ENCODE data around the gene SLC12A7. TPM values are rescaled to one million over a fixed set of nuclear protein-coding genes. Genes with fewer than 3 reads are reported as not detected.

The SLC12A7 gene
- total RNA-seq, 1 experiment from 2014 or later = 48.2 TPM

- Histone ChIP-seq H3K9me3 (ENCODE audit: low read length) (no peaks in the 10 kb centered on the region), H3K4me3 (ENCODE audit: low read length) (no peak overlapping the region), H3K27me3 (ENCODE audit: low read length) (no peaks in the 10 kb centered on the region), H3K4me1 (ENCODE audit: insufficient read depth, low read length) (peaks cover 15% of the 10 kb centered on the region), H2AFZ (ENCODE audit: low read length) (no peak overlapping the region), H3F3A (ENCODE audit: low read length, unreplicated experiment) (no peaks in the 10 kb centered on the region), H3K36me3 (ENCODE audit: low read depth, low read length) (no peaks in the 10 kb centered on the region), H3K27ac (ENCODE audit: low read length) (no peak overlapping the region), H3K4me2 (ENCODE audit: low read length) (no peak overlapping the region), H4K20me1 (ENCODE audit: low read length) (no peaks in the 10 kb centered on the region), H3K9ac (ENCODE audit: low read length) (no peak overlapping the region), H3K9me2 (replicated peaks; ENCODE audit: low read length) (no peaks in the 10 kb centered on the region), H3K79me2 (ENCODE audit: low read length) (no peaks in the 10 kb centered on the region)
- intact Hi-C loops (cut with micrococcal nuclease) = no loop called here
- ATAC-seq = no peak
- ChIA-PET CTCF (no interaction called here), POLR2A (ENCODE audit: unreplicated experiment) (no interaction called here)
- no peak for DNase-seq
- no peak for TF ChIP-seq EZH2phosphoT487 (IDR thresholded peaks at IDR 0.05; ENCODE audit: borderline replicate concordance, low read length)
- no peak for TF ChIP-seq CTCF (conservative IDR thresholded peaks at IDR 0.05; ENCODE audit: low read depth, low read length)
- no peak for TF ChIP-seq EZH2 (IDR thresholded peaks at IDR 0.05; ENCODE audit: low read length, unreplicated experiment)
- no TSS peak for BruUV-seq (replicated peaks)
Observed at GRCh38 chr5:1155191-1156032, 43.5 kb upstream of the SLC12A7 start.

- no peaks in the 10 kb centered on the region for H3K27me3 ChIP-seq (ENCODE audit: low read length)
- no peak overlapping the region for H3K9ac ChIP-seq (ENCODE audit: low read length)
- no peaks in the 10 kb centered on the region for H3K9me3 ChIP-seq (ENCODE audit: low read length)
- no peak overlapping the region for H3K4me2 ChIP-seq (ENCODE audit: low read length)
- no peaks in the 10 kb centered on the region for H3K9me2 ChIP-seq (replicated peaks; ENCODE audit: low read length)
- POLR2A ChIA-PET (ENCODE audit: unreplicated experiment) = no interaction called here
- H3F3A ChIP-seq (ENCODE audit: low read length, unreplicated experiment) = no peaks in the 10 kb centered on the region
- no peaks in the 10 kb centered on the region for H3K79me2 ChIP-seq (ENCODE audit: low read length)
- TF ChIP-seq EZH2phosphoT487 (IDR thresholded peaks at IDR 0.05; ENCODE audit: borderline replicate concordance, low read length) (no peak), CTCF (conservative IDR thresholded peaks at IDR 0.05; ENCODE audit: low read depth, low read length) (no peak), EZH2 (IDR thresholded peaks at IDR 0.05; ENCODE audit: low read length, unreplicated experiment) (no peak)
- peaks cover 15% of the 10 kb centered on the region for H3K4me1 ChIP-seq (ENCODE audit: insufficient read depth, low read length)
- no peak for DNase-seq
- no peak for ATAC-seq
- CTCF ChIA-PET = no interaction called here
- no TSS peak for BruUV-seq (replicated peaks)
- H3K36me3 ChIP-seq (ENCODE audit: low read depth, low read length) = no peaks in the 10 kb centered on the region
- intact Hi-C loops (cut with micrococcal nuclease) = no loop called here
- H3K27ac ChIP-seq (ENCODE audit: low read length) = no peak overlapping the region
- no peak overlapping the region for H2AFZ ChIP-seq (ENCODE audit: low read length)
- no peak overlapping the region for H3K4me3 ChIP-seq (ENCODE audit: low read length)
- H4K20me1 ChIP-seq (ENCODE audit: low read length) = no peaks in the 10 kb centered on the region
Observed at GRCh38 chr5:1153428-1153827, 41.6 kb upstream of the SLC12A7 start.

- ChIA-PET CTCF (no interaction called here), POLR2A (ENCODE audit: unreplicated experiment) (no interaction called here)
- H3F3A ChIP-seq (ENCODE audit: low read length, unreplicated experiment) = no peaks in the 10 kb centered on the region
- H3K79me2 ChIP-seq (ENCODE audit: low read length) = no peaks in the 10 kb centered on the region
- H3K27ac ChIP-seq (ENCODE audit: low read length) = no peak overlapping the region
- peaks cover 15% of the 10 kb centered on the region for H3K4me1 ChIP-seq (ENCODE audit: insufficient read depth, low read length)
- DNase-seq = peak; percentile 60
- intact Hi-C loops (cut with micrococcal nuclease) = no loop called here
- no peak overlapping the region for H2AFZ ChIP-seq (ENCODE audit: low read length)
- TF ChIP-seq EZH2phosphoT487 (IDR thresholded peaks at IDR 0.05; ENCODE audit: borderline replicate concordance, low read length) (no peak), EZH2 (IDR thresholded peaks at IDR 0.05; ENCODE audit: low read length, unreplicated experiment) (no peak), CTCF (conservative IDR thresholded peaks at IDR 0.05; ENCODE audit: low read depth, low read length) (no peak)
- H3K9ac ChIP-seq (ENCODE audit: low read length) = no peak overlapping the region
- H3K36me3 ChIP-seq (ENCODE audit: low read depth, low read length) = no peaks in the 10 kb centered on the region
- BruUV-seq (replicated peaks) = no TSS peak
- H3K9me2 ChIP-seq (replicated peaks; ENCODE audit: low read length) = no peaks in the 10 kb centered on the region
- H3K4me2 ChIP-seq (ENCODE audit: low read length) = peak overlapping the region; percentile 34; the same call in 1 of the 2 replicates
- no peaks in the 10 kb centered on the region for H3K27me3 ChIP-seq (ENCODE audit: low read length)
- no peaks in the 10 kb centered on the region for H3K9me3 ChIP-seq (ENCODE audit: low read length)
- peak; percentile 79 for ATAC-seq
- no peaks in the 10 kb centered on the region for H4K20me1 ChIP-seq (ENCODE audit: low read length)
- no peak overlapping the region for H3K4me3 ChIP-seq (ENCODE audit: low read length)
Observed at GRCh38 chr5:1152771-1153282, 41.0 kb upstream of the SLC12A7 start.

Data from PC-3 (cell line).